H1 (cell line): ENCODE measurements around the gene DEAF1. TPM values are rescaled to one million over a fixed set of nuclear protein-coding genes. Genes with fewer than 3 reads are reported as not detected.
"Not testable (repeated sequence)": the region's sequence is repeated elsewhere in the genome, so short reads cannot be mapped to it uniquely, and the experiment has no call there.

ENCODE experiments used
- CTCF ChIA-PET: fragments of 300-600 bp; sonication (Branson Sonifier 250); formaldehyde crosslinking; loops from one replicate; lab custom pipeline; 2021; ENCODE audit not compliant: partially characterized antibody; lab: Charles Lee
- POLR2A ChIA-PET: fragments of 300-600 bp; sonication (Branson Sonifier 250); formaldehyde crosslinking; loops from one replicate; lab custom pipeline; 2021; ENCODE audit warnings: inconsistent platforms; ENCODE audit not compliant: partially characterized antibody; lab: Charles Lee
- DNase-seq, 2 experiments: peaks; one replicate each; pipeline versions ENCODE4 v3.0.0 to v3.0.0-alpha.2; 2010 to 2022; ENCODE audit warnings: low spot score in 2 of 2, low read depth in 1 of 2, mixed read lengths in 1 of 2
- FAIRE-seq: peaks from 2 replicates; lab custom pipeline; 2011; peaks lifted over from hg19 to GRCh38; lab: Jason Lieb, UNC
- H2AFZ ChIP-seq: 2 replicates; pipeline ENCODE4 v1.8.1; 2012; ENCODE audit warnings: low read length, inconsistent platforms
- H2AK5ac ChIP-seq: 2 replicates; pipeline ENCODE4 v1.6.1; 2013; ENCODE audit warnings: low read depth, low read length
- H2BK120ac ChIP-seq: replicated peaks from 2 replicates; pipeline ENCODE3; 2013; ENCODE audit warnings: low read depth, low read length, inconsistent platforms
- H2BK12ac ChIP-seq: 2 replicates; pipeline ENCODE4 v1.6.1; 2013; ENCODE audit warnings: low read depth, low read length
- H2BK15ac ChIP-seq: 2 replicates; pipeline ENCODE4 v1.6.1; 2013; ENCODE audit warnings: low read length
- H2BK20ac ChIP-seq: 2 replicates; pipeline ENCODE4 v1.6.1; 2013; ENCODE audit warnings: low read length
- H2BK5ac ChIP-seq: 2 replicates; pipeline ENCODE4 v1.6.1; 2013; ENCODE audit warnings: low read depth, low read length
- H3K14ac ChIP-seq: 2 replicates; pipeline ENCODE4 v1.6.1; 2013; ENCODE audit warnings: inconsistent platforms; ENCODE audit not compliant: insufficient read length
- H3K18ac ChIP-seq: 2 replicates; pipeline ENCODE4 v1.6.1; 2013; ENCODE audit warnings: low read length; ENCODE audit errors: extremely low read depth
- H3K23ac ChIP-seq: 2 replicates; pipeline ENCODE4 v1.6.1; 2013; ENCODE audit warnings: inconsistent platforms; ENCODE audit not compliant: insufficient read length
- H3K23me2 ChIP-seq: 2 replicates; pipeline ENCODE4 v1.6.1; 2013; ENCODE audit warnings: low read depth, low read length
- H3K27ac ChIP-seq: 2 replicates; pipeline ENCODE4 v1.6.1; 2011; ENCODE audit warnings: low read depth, low read length, inconsistent platforms
- H3K27me3 ChIP-seq, 4 experiments: replicated peaks in 1 of 4; 1 replicate in 1 of 4; 2 replicates in 3 of 4; pipeline versions ENCODE4 v1.6.1 to v1.8.1; 2011 to 2013; ENCODE audit warnings: low read length in 3 of 4, mild to moderate bottlenecking in 3 of 4, inconsistent platforms in 2 of 4, mixed read lengths in 2 of 4, moderate library complexity in 1 of 4; ENCODE audit not compliant: control insufficient read depth in 3 of 4, insufficient read depth in 3 of 4; ENCODE audit errors: extremely low read depth in 1 of 4
- H3K36me3 ChIP-seq, 4 experiments: 2 replicates each; pipeline versions ENCODE4 v1.6.1 to v1.8.1; 2011 to 2013; ENCODE audit warnings: mild to moderate bottlenecking in 4 of 4, low read length in 3 of 4, moderate library complexity in 2 of 4, control low read depth in 1 of 4, inconsistent platforms in 1 of 4; ENCODE audit not compliant: insufficient read depth in 4 of 4, control insufficient read depth in 2 of 4
- H3K4ac ChIP-seq: replicated peaks from 2 replicates; pipeline ENCODE3; 2013; ENCODE audit warnings: low read length, low read depth, mixed read lengths, inconsistent platforms; ENCODE audit not compliant: insufficient read length
- H3K4me1 ChIP-seq, 4 experiments: replicated peaks in 1 of 4; 1 replicate in 1 of 4; 2 replicates in 3 of 4; pipeline versions ENCODE4 v1.6.1 to v1.8.1; 2011 to 2013; ENCODE audit warnings: low read length in 3 of 4, inconsistent platforms in 2 of 4, mixed read lengths in 1 of 4; ENCODE audit not compliant: insufficient read depth in 4 of 4, control insufficient read depth in 3 of 4
- H3K4me2 ChIP-seq, 2 experiments: 2 replicates each; pipeline versions ENCODE4 v1.6.1 to v1.8.1; 2011 to 2013; ENCODE audit warnings: low read depth in 2 of 2, low read length in 2 of 2, control low read depth in 1 of 2, inconsistent platforms in 1 of 2, mild to moderate bottlenecking in 1 of 2; ENCODE audit not compliant: insufficient read depth in 1 of 2
- H3K4me3 ChIP-seq, 4 experiments: fragments of 200-600, 300-600 bp in 1 of 4; sonication (generic), shearing (Covaris generic), sonication (Bioruptor Twin) in 1 of 4; 2 replicates each; pipeline versions ENCODE4 v1.5.1 to v1.8.1; 2011 to 2016; ENCODE audit warnings: low read length in 4 of 4, low read depth in 3 of 4, control low read depth in 2 of 4, inconsistent platforms in 2 of 4, mild to moderate bottlenecking in 2 of 4, mixed read lengths in 1 of 4, moderate library complexity in 1 of 4; ENCODE audit not compliant: insufficient read depth in 2 of 4; ENCODE audit errors: extremely low read depth in 1 of 4
- H3K56ac ChIP-seq: replicated peaks from 2 replicates; pipeline ENCODE3; 2013; ENCODE audit warnings: low read depth, mild to moderate bottlenecking, mixed read lengths, low read length, inconsistent platforms; ENCODE audit not compliant: insufficient read length
- H3K79me1 ChIP-seq: 2 replicates; pipeline ENCODE4 v1.6.1; 2013; ENCODE audit warnings: low read depth, low read length, control low read depth
- H3K79me2 ChIP-seq, 2 experiments: 2 replicates each; pipeline versions ENCODE4 v1.6.1 to v1.8.1; 2012 to 2013; ENCODE audit warnings: low read length in 2 of 2, mild to moderate bottlenecking in 2 of 2, inconsistent platforms in 1 of 2; ENCODE audit not compliant: insufficient read depth in 2 of 2, control insufficient read depth in 1 of 2
- H3K9ac ChIP-seq, 4 experiments: replicated peaks in 1 of 4; 1 replicate in 1 of 4; 2 replicates in 3 of 4; pipeline versions ENCODE4 v1.6.1 to v1.8.1; 2011 to 2013; ENCODE audit warnings: low read depth in 3 of 4, low read length in 3 of 4, control low read depth in 2 of 4, mild to moderate bottlenecking in 2 of 4, moderate library complexity in 2 of 4, inconsistent platforms in 1 of 4; ENCODE audit errors: extremely low read depth in 1 of 4
- H3K9me3 ChIP-seq, 2 experiments: 2 replicates each; pipeline versions ENCODE4 v1.6.1 to v1.8.1; 2012 to 2013; ENCODE audit warnings: mild to moderate bottlenecking in 2 of 2, moderate library complexity in 2 of 2, control low read depth in 1 of 2, inconsistent platforms in 1 of 2, low read depth in 1 of 2, low read length in 1 of 2, mixed read lengths in 1 of 2; ENCODE audit not compliant: insufficient read depth in 2 of 2
- H4K20me1 ChIP-seq, 2 experiments: replicated peaks in 1 of 2; 2 replicates each; pipeline versions ENCODE3 to v1.8.1; 2011 to 2013; ENCODE audit warnings: inconsistent platforms in 2 of 2, low read length in 2 of 2, mild to moderate bottlenecking in 1 of 2; ENCODE audit not compliant: insufficient read depth in 2 of 2, control insufficient read depth in 1 of 2
- H4K5ac ChIP-seq: 2 replicates; pipeline ENCODE4 v1.6.1; 2013; ENCODE audit warnings: low read length, low read depth, mixed read lengths, inconsistent platforms; ENCODE audit not compliant: insufficient read length
- H4K8ac ChIP-seq: 2 replicates; pipeline ENCODE4 v1.8.0; 2013; ENCODE audit warnings: mild to moderate bottlenecking, moderate library complexity, low read length, inconsistent platforms; ENCODE audit not compliant: insufficient read depth; ENCODE audit errors: extremely low read depth
- H4K91ac ChIP-seq: replicated peaks from 2 replicates; pipeline ENCODE3; 2013; ENCODE audit warnings: low read length, mixed read lengths, inconsistent platforms; ENCODE audit not compliant: insufficient read length
- WGBS, 2 experiments: shearing (Covaris generic) in 1 of 2; methylation state at CpG; one replicate each; pipeline versions ENCODE4 v1.1.6 to v1.1.7; 2013 to 2015; ENCODE audit warnings: low lambda C conversion rate in 2 of 2, mixed read lengths in 2 of 2, inconsistent platforms in 1 of 2, low coverage in 1 of 2, missing lambda C conversion rate in 1 of 2; ENCODE audit not compliant: insufficient replicate concordance in 2 of 2, insufficient coverage in 1 of 2, insufficient read length in 1 of 2; ENCODE audit errors: extremely low coverage in 1 of 2, missing lambda C conversion rate in 1 of 2; 5-methylcytosine and 5-hydroxymethylcytosine counted together
- polyA plus RNA-seq, 7 experiments: library from polyadenylated mRNA; depleted of rRNA in 3 of 7; stranded (reverse) in 5 of 7; unstranded in 2 of 7; fragments of >200 nt in 5 of 7; fragments of 200-250 nt in 2 of 7; gene quantifications; 1 replicate in 5 of 7; 2 replicates in 1 of 7; 4 replicates in 1 of 7; pipeline versions ENCODE4 v1.2.1 to v1.2.3, GENCODE V29; 2011 to 2013; ENCODE audit warnings: missing spikeins in 2 of 7, mixed read lengths in 2 of 7
- total RNA-seq: library from RNA; stranded (reverse); fragmentation: NEBNext Ultra II Directional; extraction: Animal tissue kit (Norgen Biotek cat#: 25700); gene quantifications from 2 replicates; pipeline ENCODE4 v1.2.1, GENCODE V29; 2021

Gene DEAF1
- total and polyA plus RNA-seq, 2 of the 8 experiments (the other 6 are each of a cell fraction or from before 2014, with no cell fraction given), result 47.3 to 58.4 TPM

DNA sequence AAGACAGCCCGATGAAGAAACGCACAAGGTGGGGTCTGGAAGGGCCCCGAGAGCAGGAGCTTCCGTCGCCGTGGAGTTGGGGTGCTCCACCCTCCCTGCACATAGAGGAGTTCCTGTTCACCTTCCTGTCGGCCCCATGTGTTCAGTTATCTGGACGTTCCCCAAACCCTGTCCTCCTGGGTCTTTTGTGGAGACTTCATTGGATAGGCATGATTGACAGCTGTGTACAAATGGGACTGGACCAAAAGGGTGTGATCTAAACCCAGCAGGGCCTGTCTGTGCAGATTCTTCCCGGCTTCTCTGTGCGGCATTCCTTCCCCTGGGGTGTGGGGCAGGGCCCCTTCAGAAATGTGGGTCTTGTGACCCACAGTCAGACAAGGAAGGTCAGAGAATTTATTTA is 42.9 kb upstream of the DEAF1 start:
- not testable (repeated sequence) for H3K4me3 ChIP-seq, H2AK5ac ChIP-seq, H3K23me2 ChIP-seq, H3K79me1 ChIP-seq, H3K18ac ChIP-seq, H2BK15ac ChIP-seq, H3K14ac ChIP-seq, H2BK20ac ChIP-seq, H3K23ac ChIP-seq, H3K4ac ChIP-seq, H3K36me3 ChIP-seq, H2BK5ac ChIP-seq, H2BK120ac ChIP-seq, H3K4me1 ChIP-seq, H3K9me3 ChIP-seq, H3K27ac ChIP-seq, H2BK12ac ChIP-seq, H2AFZ ChIP-seq, H3K27me3 ChIP-seq, H3K9ac ChIP-seq, H3K79me2 ChIP-seq, FAIRE-seq, H3K56ac ChIP-seq, H4K20me1 ChIP-seq, H3K4me2 ChIP-seq, DNase-seq, H4K5ac ChIP-seq, H4K91ac ChIP-seq
- ChIA-PET POLR2A (interaction anchor here (32.3 kb wide), 1 partner anchor 29 kb away, joined by 636 read pairs; the partner anchor contains the start of gene GATD1), CTCF (interaction anchor here (1.1 to 2.3 kb wide), 8 partner anchors 10 to 76 kb away, joined by 3 to 14 read pairs (median 4); no protein-coding TSS in a partner anchor)
- H4K8ac ChIP-seq, result 0 out of 2 replicates have a peak overlapping the region, but pooled peaks have one; percentile 83
- 90% methylated on average over 10 of the region's 10 CpGs; no CpG with 5 or more reads in 1 of the 2 experiments for WGBS, 2 experiments
